Body of pancreas (tissue), 4 donors: ENCODE measurements around the gene DYNLT4. TPM values are rescaled to one million over a fixed set of nuclear protein-coding genes. Genes with fewer than 3 reads are reported as not detected.
A peak's percentile ranks its signal among the peaks of the same experiment; 100 is the strongest.
"Not testable (repeated sequence)": the region's sequence is repeated elsewhere in the genome, so short reads cannot be mapped to it uniquely, and the experiment has no call there.

Experiments used
- ATAC-seq: fragments of 150-250 bp; one replicate; pipeline ENCODE4 v1.9.1; 2016
- DNase-seq, 4 donors: peaks; one replicate each; pipeline ENCODE4 v3.0.0-alpha.2; 2019
- H3K27ac ChIP-seq, 4 donors: fragments of 200-600 bp; sonication (generic); 1 replicate in 3 of 4; 2 replicates in 1 of 4; pipeline versions ENCODE4 v1.5.1 to v1.6.1; 2016 to 2019; ENCODE audit warnings: mild to moderate bottlenecking in 1 of 4, mixed read lengths in 1 of 4, moderate library complexity in 1 of 4
- H3K27me3 ChIP-seq, 2 donors: fragments of 200-600 bp; sonication (generic); one replicate each; pipeline ENCODE4 v1.6.0; 2016; ENCODE audit warnings: mild to moderate bottlenecking in 1 of 2
- H3K36me3 ChIP-seq, 2 donors: fragments of 200-600 bp; sonication (generic); replicated peaks in 1 of 2; 2 replicates each; pipeline ENCODE4 v1.5.1; 2016; ENCODE audit warnings: low read depth in 2 of 2; ENCODE audit not compliant: insufficient read depth in 1 of 2
- H3K4me1 ChIP-seq: fragments of 200-600 bp; sonication (generic); one replicate; pipeline ENCODE4 v1.6.0; 2016
- H3K4me3 ChIP-seq, 2 donors: fragments of 200-600 bp; sonication (generic); 1 replicate in 1 of 2; 2 replicates in 1 of 2; pipeline ENCODE4 v1.5.1; 2016 to 2019
- H3K9me3 ChIP-seq, 3 donors: fragments of 200-600 bp; sonication (generic); 1 replicate in 2 of 3; 2 replicates in 1 of 3; pipeline ENCODE4 v1.5.1; 2016
- POLR2A ChIP-seq, 3 donors: fragments of 450-650 bp; IDR thresholded peaks; one replicate each; pipeline ENCODE4 v1.6.1; 2016; ENCODE audit warnings: antibody characterized with exemption in 3 of 3, mild to moderate bottlenecking in 2 of 3
- WGBS, 2 donors: methylation state at CpG; one replicate each; pipeline ENCODE4 v1.1.5; 2017; 5-methylcytosine and 5-hydroxymethylcytosine counted together
- intact Hi-C: fragments of 100-400 bp; cut with DNase I; formaldehyde crosslinking; loops from one replicate; pipeline ENCODE4 v1.15.1; 2023
- total RNA-seq, 2 donors: library from RNA; depleted of rRNA; stranded (reverse); fragments of >200 nt; gene quantifications; one replicate each; pipeline ENCODE4 v1.1.0, GENCODE V29; 2016
- TF ChIP-seq, protein P1 (sequence below), 7 experiments: fragments of 450-650 bp in 4 of 7; fragments of 200-600 bp in 3 of 7; sonication (generic) in 3 of 7; IDR thresholded peaks; one replicate each; pipeline ENCODE4 v1.5.1; 2016 to 2019; ENCODE audit warnings: antibody characterized with exemption in 7 of 7

DYNLT4 gene
- total RNA-seq, 2 donors from 2014 or later: 2.9 TPM; not detected in 1

DNA sequence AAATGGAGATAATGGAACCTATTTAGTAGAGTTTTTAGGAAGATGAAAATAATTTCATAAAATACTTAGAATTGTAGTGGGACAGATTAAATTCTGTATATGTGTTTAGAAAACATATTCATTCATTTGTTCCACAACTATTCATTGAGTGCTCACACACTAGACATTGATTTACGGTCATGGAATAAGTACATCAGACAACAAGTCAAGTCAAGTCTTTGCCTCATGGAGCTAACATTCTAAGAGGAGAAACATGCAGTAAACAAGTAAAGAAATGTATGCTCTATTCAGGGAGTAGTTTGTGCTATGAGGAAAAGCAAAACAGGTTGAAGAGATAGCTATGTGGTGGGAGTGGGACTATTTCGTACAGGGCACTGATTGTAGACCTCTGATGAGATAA is 10.2 kb upstream of the DYNLT4 start:
- intact Hi-C loops: no loop called here
- H3K4me3 ChIP-seq: no peak overlapping the region
- ATAC-seq (no peak), DNase-seq (no peak)
- no peaks in the 10 kb centered on the region for H3K9me3 ChIP-seq
- TF ChIP-seq POLR2A (IDR thresholded peaks at IDR 0.05): no peak
- TF ChIP-seq, protein P1, sequence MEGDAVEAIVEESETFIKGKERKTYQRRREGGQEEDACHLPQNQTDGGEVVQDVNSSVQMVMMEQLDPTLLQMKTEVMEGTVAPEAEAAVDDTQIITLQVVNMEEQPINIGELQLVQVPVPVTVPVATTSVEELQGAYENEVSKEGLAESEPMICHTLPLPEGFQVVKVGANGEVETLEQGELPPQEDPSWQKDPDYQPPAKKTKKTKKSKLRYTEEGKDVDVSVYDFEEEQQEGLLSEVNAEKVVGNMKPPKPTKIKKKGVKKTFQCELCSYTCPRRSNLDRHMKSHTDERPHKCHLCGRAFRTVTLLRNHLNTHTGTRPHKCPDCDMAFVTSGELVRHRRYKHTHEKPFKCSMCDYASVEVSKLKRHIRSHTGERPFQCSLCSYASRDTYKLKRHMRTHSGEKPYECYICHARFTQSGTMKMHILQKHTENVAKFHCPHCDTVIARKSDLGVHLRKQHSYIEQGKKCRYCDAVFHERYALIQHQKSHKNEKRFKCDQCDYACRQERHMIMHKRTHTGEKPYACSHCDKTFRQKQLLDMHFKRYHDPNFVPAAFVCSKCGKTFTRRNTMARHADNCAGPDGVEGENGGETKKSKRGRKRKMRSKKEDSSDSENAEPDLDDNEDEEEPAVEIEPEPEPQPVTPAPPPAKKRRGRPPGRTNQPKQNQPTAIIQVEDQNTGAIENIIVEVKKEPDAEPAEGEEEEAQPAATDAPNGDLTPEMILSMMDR (IDR thresholded peaks at IDR 0.05): no peak
- WGBS, 2 donors: 70 to 71% methylated on average over 2 of the region's 2 CpGs
- H3K27ac ChIP-seq: no peak overlapping the region
- H3K36me3 ChIP-seq: no peaks in the 10 kb centered on the region
- no peaks in the 10 kb centered on the region for H3K27me3 ChIP-seq
- peaks cover 47% of the 10 kb centered on the region for H3K4me1 ChIP-seq

DNA sequence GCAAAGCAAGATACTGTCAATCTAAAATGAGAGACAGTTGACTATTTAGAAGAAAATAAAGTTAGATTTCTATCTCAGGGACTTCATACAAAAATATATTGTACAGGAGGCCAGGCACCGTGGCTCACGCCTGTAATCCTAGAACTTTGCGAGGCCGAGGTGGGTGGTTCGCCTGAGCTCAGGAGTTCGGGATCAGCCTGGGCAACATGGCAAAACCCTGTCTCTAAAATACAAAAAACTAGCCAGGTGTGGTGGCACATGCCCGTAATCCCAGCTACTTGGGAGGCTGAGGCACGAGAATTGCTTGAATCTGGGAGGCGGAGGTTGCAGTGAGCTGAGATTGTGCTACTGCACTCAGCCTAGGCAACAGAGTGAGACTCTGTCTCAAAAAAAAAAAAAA is 8.8 kb upstream of the DYNLT4 start:
- 90 to 92% methylated on average over 9 of the region's 9 CpGs for WGBS, 2 donors
- H3K27me3 ChIP-seq, H3K27ac ChIP-seq, H3K4me3 ChIP-seq, H3K36me3 ChIP-seq, intact Hi-C loops, DNase-seq, ATAC-seq, H3K9me3 ChIP-seq: not testable (repeated sequence)
- peaks cover 42% of the 10 kb centered on the region for H3K4me1 ChIP-seq

DNA sequence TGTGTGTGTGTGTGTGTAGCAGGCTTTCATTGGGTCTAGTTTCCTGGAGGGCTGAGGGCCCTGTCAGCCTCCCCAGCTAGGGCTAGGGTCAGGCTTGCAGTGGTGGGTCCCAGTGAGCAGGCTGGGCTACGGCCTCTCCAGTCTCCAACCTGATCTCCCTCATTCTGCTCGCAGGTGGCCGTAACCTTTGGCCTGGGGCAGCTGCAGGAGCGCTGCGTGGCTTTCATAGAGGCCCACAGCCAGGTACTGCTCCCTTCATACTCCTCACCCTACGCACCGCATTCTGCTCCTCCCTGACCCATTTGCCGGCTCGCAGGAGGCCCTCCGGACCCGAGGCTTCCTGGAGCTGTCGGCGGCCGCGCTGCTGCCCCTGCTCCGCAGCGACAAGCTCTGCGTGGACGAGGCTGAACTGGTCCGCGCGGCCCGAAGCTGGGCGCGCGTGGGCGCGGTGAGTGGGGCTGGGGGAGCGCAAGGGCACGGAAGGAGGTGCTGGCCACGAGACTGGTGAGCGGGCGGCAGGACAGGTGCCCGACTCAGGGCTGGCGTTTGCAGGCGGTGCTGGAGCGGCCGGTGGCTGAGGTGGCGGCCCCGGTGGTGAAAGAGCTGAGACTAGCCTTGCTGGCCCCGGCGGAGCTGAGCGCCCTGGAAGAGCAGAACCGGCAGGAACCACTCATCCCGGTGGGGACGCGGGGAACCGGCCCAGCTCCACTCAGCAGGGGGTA is 5.8 kb upstream of the DYNLT4 start:
- peak; percentile 30 to 46 (median 39) for DNase-seq

DNA sequence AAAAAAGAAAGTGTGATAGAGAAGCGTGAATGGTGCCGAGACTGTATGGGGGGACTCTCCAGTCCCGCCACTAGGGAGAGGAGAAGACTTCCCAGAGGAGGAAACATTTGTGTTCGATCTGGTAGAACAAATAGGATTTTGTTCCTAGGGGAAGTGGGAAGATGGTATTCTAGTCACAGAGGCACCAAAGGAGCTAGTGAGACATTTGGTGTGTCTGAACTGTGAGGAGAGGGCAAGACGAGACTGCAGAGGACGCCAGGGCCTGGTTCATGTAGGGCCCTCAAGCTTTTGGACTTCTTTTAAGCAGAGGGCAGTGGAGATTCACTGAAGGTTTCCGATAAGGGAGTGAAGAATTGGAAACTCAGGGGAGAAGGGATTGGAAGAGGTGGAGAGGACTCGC is 4.1 kb upstream of the DYNLT4 start:
- TF ChIP-seq, protein P1 (IDR thresholded peaks at IDR 0.05): no peak
- DNase-seq (peak in 2 of 4 donors; percentile 4 to 8), ATAC-seq (no peak)
- no peaks in the 10 kb centered on the region for H3K9me3 ChIP-seq
- H3K27ac ChIP-seq: peak overlapping the region in 1 of 4 donors; percentile 91
- WGBS, 2 donors: 79 to 84% methylated on average over 8 of the region's 8 CpGs
- H3K4me3 ChIP-seq: no peak overlapping the region
- peaks cover 74% of the 10 kb centered on the region for H3K4me1 ChIP-seq
- H3K27me3 ChIP-seq: no peaks in the 10 kb centered on the region
- intact Hi-C loops: no loop called here
- H3K36me3 ChIP-seq: no peaks in the 10 kb centered on the region

More for the DNA sequence above, 5.8 kb upstream of the DYNLT4 start:
- Histone ChIP-seq H3K4me1 (peaks cover 56% of the 10 kb centered on the region), H3K4me3 (peak overlapping the region in 1 of 2 donors; percentile 17), H3K36me3 (no peaks in the 10 kb centered on the region), H3K27ac (peak overlapping the region; percentile 58 to 83 (median 72)), H3K9me3 (no peaks in the 10 kb centered on the region), H3K27me3 (no peaks in the 10 kb centered on the region)
- peak; percentile 11 for ATAC-seq
- intact Hi-C loops: no loop called here
- TF ChIP-seq, protein P1 (IDR thresholded peaks at IDR 0.05): no peak
- TF ChIP-seq POLR2A (IDR thresholded peaks at IDR 0.05): no peak
- 57 to 82% methylated on average over 2 to 20 of the region's 48 CpGs for WGBS, 2 donors

DNA sequence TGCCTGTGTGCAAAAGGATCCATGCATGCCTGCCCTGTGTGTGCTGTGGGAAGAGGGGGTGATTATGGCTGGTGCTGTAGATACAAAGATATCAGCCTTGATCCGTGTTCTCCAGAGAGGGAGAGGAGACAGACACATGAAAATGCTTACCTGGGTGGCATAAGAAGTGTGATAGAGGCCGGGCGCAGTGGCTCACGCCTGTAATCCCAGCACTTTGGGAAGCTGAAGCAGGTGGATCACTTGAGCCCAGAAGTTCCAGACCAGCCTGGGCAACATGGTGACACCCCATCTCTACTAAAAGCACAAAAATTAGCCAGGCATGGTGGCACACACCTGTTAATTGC is 3.6 kb upstream of the DYNLT4 start:
- H3K36me3 ChIP-seq, ATAC-seq, intact Hi-C loops, H3K27me3 ChIP-seq, H3K9me3 ChIP-seq, H3K4me3 ChIP-seq: not testable (repeated sequence)
- 83 to 88% methylated on average over 4 of the region's 4 CpGs for WGBS, 2 donors
- peak in 2 of 4 donors; percentile 3 to 8 for DNase-seq
- Histone ChIP-seq H3K4me1 (peaks cover 79% of the 10 kb centered on the region), H3K27ac (peak overlapping the region; percentile 91 to 99 (median 98))
